Stimulated activated CD4-positive, alpha-beta T cell treated with anti-CD3 and anti-CD28 coated beads, Interleukin-1b, Interleukin-23, amount 100 ng/mL, for 4 hours (primary cell): ENCODE measurements around the gene MTX1.
"Not testable (repeated sequence)": the region's sequence is repeated elsewhere in the genome, so short reads cannot be mapped to it uniquely, and the experiment has no call there.

Experiments used
- DNase-seq, 2 donors: peaks; one replicate each; pipeline ENCODE4 v3.0.0-alpha.2; 2020; ENCODE audit warnings: low read depth in 2 of 2

MTX1 gene

DNA sequence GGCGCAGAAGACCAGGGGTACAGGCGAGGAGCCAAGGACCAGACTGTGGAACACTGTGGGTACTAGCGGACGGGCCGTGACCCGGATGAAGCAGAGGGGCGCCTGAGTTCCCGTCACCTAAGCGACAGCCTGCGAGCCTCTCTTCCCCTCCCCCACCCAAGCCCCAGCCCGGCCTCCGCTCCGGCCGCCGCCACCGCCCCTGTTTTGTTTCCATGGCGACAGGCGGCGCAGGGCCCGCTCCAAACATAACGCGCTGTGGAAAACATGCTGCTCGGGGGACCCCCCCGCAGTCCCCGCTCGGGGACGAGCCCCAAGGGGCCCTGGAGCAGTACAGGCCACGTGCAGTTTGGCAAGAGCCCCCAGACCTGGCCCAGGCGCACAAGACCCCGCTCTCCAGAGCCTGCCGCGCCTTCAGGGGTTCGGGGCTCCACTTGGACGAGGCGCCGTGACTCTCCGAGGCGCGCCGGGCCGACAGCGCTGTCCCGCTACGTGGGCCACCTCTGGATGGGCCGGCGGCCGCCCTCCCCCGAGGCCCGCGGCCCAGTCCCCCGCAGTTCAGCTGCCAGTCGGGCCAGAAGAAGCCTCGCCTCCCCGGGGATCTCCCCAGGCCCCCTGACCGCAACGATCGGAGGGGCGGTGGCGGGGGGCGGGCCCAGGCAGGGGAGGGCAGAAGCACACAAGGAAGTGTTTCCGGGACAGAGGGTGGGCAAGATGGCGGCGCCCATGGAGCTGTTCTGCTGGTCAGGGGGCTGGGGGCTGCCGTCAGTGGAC lies at the start of gene MTX1:
Gene MTX1 (plus strand): TSS at position 155 of the 771 bp plus-strand sequence. CDS start 110 bp downstream, at position 265.
- DNase-seq: peak; percentile 77 to 86

DNA sequence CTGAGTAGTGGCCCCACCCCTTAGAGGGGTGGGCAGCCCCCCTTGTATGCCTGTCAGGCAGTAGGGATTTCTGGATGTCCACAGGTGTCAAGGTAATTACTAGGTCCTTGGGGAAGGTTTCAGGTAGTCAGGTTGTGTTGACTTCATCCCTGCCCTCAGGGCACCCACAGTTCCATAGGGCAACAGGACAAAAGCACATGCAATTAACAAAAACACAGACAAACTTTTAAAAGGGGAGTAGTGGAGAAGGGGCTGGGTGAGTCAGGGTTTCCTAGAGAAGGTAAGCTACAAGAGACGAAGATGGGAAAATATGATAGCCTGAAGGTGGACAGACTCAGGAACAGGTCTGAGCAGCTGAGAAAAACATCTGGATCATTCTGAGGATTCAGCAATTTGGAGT lies 49.5 kb upstream of the MTX1 start:
- no peak for DNase-seq

- no peak for DNase-seq
Measured at GRCh38 chr1:155160128-155160527, 48.4 kb upstream of the MTX1 start.

DNA sequence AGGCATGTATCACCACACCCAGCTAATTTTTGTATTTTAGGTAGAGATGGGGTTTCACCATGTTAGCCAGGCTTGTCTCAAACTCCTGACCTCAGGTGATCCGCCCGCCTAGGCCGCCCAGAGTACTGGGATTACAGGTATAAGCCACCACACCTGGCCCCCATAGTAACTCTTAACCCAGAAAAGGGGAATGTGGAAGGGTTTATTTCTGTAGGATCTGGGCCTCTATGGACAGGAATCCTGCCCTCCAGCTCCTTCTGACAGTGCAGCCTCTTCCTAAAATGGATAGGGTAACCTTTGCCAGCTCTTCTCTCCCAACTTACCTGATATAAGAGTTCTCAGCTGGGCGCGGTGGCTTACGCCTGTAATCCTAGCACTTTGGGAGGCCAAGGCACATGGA lies 45.9 kb upstream of the MTX1 start:
- not testable (repeated sequence) for DNase-seq

DNA sequence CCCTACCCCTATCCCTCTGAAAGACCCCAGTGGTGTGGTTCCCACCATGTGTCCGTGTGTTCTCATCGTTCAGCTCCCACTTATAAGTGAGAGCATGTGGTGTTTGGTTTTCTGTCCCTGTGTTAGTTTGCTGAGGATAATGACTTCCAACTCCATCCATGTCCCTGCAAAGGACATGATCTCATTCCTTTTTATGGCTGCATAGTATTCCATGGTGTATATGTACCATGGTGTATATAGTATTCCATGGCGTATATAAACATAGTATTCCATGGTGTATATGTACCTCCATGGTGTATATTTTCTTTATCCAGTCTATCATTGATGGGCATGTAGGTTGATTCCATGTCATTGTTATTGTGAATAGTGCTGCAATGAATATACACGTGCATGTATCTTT lies 44.7 kb upstream of the MTX1 start:
- not testable (repeated sequence) for DNase-seq

DNA sequence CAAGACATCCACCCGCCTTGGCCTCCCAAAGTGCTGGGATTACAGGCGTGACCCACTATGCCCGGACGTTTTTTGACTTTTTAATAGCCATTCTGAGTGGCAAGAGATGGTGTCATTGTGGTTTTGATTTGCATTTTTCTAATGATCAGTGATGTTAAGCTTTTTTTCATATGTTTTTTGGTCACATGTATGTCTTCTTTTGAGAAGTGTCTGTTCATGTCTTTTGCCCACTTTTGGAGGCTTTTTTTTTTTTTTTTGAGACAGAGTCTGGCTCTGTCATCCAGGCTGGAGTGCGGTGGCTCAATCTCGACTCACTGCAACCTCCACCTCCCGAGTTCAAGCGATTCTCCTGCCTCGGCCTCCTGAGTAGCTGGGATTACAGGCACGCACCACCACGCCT lies 43.9 kb upstream of the MTX1 start:
- DNase-seq: not testable (repeated sequence)

DNA sequence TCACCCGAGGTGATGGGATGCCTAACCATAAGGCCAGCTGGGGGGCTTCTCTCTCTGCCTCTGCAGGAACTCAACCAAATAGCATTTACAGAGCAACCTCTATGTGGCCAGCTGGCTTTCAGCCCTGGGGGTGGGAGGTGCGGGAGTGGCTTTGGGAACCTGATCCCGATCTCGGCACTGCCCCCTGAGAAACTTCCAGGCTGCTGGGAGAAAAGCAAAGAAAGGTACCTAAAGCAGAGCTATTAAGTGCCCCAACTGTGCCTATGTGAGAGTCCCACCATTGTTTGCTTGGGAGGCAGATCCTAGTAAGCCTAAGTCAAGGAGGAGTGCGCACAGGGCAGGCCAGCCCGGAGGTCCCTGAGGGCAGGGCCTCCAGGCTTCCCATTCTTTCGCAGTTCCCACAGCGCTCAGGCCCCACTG lies 42.4 kb upstream of the MTX1 start:
- DNase-seq: no peak

DNA sequence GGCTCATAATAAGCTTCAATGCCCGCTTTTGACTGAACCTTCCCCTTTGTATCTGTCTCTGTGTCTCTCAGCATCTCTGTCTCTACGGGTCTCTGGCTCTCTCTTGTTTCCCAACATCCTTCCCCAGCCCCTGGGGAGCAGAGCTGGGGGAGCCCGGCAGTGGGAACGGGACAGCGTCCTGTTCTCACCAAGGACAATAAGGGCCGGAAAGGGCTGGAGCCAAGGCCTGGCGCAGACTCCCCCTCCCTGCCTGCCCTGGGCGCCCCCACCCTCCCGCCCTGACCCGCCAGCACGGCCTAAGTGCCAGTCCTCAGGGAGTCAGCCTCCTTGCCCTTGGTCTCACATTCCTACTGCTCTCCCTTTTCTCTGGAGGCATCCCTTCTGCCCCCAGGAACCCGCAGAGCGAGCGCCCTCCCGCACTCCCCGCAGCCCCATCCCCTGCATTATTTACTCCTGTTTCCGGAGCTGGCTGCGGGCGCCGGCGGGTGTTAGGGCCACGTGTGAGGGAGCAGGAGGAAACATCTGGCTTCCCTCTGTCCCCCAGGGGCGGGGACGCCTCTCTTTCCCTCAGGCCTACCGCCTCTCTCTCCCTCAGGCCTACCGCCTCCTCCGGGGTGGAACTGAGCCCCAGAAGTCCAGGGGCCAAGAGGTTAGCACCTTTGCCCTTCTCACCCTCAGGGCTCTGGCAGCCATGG lies 41.9 kb upstream of the MTX1 start:
- DNase-seq: no peak

DNA sequence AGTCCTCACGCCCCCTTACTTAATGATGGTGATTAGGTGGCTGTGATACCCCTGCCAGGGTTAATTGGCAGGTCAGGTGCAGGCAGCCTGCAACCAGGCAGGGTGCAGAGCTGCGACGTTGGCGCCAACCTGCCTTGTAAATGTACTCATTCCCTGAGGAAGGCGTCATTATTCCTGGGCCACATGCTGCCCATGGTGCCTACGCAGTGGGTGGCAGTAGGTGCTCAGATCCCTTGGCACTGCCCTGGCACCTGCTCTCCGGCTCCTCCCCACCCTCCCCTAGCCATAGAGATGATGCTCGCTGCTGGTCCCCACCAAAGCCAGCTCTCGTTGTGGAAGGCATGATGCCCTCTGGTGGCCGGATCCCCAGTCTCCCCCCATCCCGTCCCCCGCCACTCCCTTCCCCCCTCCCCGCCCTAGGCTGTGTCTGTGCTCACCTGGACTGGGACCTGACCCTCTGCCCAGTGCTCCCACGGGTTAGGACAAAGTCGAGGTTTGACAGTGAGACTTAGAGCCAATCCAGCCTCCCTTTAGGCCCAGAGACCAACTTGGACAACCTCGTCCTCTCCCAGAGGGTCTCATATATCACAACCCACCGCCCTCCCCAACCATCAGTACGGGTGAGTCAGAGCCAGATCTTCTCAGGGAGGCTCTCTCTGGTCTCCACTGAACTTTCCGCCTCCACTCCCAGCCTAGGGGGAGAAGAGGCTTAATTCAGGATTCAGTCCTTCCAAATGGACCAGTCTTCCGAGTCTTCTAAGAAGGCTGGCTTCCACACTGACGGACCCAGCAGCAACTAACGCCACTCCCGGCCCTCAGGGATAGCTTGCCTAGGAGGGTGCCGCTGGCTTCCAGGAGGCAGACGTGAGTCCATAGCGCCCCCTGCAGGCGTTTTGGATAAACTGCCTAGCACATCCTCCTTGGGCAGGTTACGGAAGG lies 41.1 kb upstream of the MTX1 start:
- peak; percentile 82 to 83 for DNase-seq

- not testable (repeated sequence) for DNase-seq
Measured at GRCh38 chr1:155168105-155168445, 40.4 kb upstream of the MTX1 start.

DNA sequence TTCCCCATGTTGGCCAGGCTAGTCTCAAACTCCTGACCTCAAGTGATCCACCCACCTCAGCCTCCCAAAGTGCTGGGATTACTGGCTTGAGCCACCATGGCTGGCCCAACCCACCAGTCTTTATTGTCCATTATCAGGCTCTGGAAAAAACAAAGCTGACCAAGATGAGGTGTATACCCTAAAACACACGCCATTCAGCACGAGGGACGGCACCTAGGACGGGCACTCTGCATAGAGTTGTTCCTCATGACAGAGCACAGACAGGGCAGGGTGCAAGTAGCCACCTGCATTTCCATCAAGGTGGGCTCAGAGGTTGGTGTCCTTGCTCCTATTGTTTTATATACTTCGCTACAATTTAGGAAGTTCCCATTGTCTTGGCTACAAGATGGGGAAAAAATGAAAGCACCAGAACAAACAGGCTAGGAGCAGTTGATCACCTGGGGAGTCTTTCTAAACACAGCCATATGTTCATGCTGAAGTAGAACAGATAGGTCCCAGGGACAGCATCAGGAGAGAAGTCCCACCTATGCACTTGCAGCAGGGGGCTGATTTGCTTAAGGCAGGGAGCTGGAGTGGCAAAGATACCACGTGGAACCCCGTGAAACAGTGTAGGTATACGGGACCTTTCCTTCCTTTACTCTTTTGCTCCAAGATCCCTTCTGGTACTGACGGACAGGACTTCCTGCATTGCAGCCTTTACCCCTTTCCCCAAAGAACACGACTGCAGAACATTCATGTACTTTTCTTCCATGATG lies 39.9 kb upstream of the MTX1 start:
- no peak for DNase-seq

DNA sequence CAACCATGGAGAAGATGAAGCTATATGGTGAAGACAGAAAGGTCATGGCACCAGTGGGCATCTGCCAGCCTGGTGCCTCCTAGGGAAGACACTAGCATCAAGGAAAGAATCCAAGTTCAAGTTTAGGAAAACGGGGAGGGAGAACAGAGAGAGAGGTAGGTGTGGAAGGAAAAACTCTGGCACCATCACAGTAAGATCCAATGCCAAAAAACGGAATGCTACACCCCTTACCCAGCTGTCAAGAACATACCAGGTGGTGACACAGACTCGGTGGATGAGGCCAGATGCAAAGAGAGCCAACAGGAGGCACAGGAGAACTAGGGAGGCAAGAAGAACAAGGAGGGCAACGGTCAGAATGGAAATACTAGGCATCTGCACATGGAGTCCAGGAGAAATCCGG lies 39.0 kb upstream of the MTX1 start:
- DNase-seq: no peak

DNA sequence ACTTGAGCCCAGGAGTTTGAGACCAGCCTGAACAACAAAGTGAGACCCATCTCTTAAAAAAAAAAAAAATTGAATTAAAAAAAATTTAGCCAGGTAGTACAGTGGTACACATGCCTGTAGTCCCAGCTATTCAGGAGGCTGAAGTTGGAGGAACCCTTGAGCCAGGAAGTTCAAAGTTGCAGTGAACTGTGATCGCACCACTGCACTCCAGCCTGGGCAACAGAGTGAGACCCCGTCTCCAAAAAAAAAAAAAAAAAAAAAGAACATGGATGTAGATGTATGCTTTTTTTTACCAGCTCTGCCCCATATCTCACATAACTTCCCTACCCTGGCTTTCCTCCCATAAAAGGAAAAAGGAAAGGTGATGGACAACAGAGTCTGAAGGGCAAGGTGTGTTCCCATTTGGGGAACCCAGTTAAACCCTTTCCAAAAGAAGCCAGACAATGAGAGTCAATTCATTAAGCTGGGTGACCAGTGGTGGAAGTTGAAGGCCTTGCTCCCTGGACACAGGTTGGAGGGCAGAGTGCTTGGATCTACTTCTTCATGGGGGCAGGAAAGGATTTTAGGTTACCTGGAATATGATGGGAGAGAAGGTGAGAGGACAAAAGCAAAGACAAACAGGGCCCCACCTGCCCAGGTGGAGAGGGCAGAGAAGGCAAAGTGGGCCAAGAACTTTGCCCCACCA lies 38.3 kb upstream of the MTX1 start:
- no peak for DNase-seq

DNA sequence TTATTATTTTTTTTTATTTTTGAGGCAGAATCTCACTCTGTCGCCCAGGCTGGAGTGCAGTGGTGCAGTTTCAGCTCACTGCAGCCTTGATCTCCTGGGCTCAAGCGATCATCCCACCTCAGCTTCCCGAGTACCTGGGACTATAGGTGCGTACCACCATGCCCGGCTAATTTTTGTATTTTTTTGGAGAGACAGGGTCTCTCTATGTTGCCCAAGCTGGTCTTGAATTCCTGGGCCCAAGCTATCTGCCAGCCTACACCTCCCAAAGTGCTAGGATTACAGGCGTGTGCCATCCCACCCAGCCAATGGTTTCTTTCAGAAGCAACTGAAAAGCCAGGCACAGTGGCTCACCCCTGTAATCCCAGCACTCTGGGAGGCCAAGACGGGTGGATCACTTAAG lies 37.7 kb upstream of the MTX1 start:
- DNase-seq: no peak

- no peak for DNase-seq
Measured at GRCh38 chr1:155171836-155172731, 36.4 kb upstream of the MTX1 start.

DNA sequence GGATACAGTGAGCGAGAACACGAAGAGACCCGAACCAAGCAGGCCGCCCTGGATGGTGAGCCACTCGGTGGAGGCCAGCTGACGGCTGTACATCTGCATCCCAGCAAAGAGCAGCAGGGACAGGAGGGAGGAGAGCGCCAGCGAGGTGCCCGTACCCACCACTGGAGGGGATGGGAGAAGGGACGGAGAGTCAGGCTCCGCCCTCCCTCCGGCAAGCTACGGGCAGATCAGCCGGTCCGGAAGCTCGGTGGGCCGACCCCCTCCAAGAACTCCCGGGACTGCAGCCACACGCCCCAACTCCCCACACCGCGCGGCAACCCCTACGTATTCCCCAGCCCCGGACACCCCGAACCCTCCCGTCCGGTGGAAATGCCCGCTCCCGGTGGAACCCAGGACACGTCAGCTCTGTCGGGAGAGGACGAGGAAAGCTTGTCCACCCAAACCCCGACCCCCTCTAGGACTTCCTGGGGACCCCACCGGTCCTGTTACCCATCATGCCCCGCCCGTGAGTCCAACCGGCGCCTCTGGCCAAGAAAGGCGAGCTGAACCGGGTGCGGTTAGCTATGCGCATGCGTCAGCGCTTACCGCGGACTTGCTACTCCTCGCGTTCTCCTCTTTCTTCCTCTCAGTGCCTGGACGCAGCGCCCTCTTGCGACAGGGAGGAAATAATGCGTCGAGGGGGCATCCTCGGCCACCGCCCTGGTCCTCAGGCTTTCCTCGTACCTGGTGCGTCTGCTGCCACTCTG lies 35.6 kb upstream of the MTX1 start, which contains the start of gene KRTCAP2:
Gene KRTCAP2 (minus strand): TSS at position 573 of the 746 bp plus-strand sequence. CDS start 80 bp downstream, at position 493.
- peak; percentile 92 for DNase-seq

DNA sequence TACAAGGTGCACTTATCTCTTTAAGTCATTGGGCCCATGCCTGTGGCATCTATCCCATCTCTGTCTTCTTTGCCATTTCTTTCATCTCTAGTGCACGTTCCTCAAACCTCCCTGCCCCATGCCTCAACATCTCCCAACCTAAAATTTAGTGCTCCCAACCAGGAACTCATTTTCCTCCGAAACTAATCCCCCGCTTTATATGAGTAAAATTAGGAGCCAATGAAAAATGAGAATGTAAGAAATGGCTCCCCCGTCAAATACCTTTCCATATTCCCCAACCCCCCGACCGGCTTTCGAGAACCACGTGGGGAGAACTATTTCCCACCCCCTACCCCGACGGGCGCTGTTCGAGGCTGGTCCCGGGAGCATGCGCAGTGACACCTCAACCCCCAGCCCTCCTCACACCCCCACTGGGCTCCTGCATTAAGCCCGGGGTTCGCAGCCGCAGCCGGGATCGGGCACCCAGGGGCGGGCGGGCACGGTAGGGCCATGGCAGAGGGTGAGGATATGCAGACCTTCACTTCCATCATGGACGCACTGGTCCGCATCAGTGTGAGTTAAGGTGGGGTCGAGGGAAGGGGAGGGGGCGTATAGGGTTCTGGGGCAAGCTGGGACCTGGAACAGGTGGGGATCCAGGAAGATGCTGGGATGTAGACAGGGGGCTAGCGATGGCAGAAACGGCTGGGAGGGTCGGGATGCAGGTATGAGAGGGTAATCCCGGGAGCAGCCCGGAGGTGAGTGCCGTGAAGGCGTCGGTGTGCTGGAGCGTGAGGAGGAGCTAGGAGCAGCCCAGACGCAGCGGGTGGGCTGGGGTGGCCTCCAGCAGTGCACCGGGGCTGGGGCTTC lies 34.8 kb upstream of the MTX1 start, which contains the start of gene TRIM46:
Gene TRIM46 (plus strand): TSS at position 372 of the 846 bp plus-strand sequence. CDS start 118 bp downstream, at position 490.
- peak; percentile 69 to 71 for DNase-seq
